IPS-NIHi7 (cell line): ENCODE data around the gene CASP10.
"Not testable (repeated sequence)": the region's sequence is repeated elsewhere in the genome, so short reads cannot be mapped to it uniquely, and the experiment has no call there.

Experiments
- DNase-seq: peaks from one replicate; pipeline ENCODE4 v3.0.0; 2012; ENCODE audit warnings: mixed read lengths; ENCODE audit errors: extremely low spot score

The CASP10 gene, protein sequence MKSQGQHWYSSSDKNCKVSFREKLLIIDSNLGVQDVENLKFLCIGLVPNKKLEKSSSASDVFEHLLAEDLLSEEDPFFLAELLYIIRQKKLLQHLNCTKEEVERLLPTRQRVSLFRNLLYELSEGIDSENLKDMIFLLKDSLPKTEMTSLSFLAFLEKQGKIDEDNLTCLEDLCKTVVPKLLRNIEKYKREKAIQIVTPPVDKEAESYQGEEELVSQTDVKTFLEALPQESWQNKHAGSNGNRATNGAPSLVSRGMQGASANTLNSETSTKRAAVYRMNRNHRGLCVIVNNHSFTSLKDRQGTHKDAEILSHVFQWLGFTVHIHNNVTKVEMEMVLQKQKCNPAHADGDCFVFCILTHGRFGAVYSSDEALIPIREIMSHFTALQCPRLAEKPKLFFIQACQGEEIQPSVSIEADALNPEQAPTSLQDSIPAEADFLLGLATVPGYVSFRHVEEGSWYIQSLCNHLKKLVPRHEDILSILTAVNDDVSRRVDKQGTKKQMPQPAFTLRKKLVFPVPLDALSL

DNA sequence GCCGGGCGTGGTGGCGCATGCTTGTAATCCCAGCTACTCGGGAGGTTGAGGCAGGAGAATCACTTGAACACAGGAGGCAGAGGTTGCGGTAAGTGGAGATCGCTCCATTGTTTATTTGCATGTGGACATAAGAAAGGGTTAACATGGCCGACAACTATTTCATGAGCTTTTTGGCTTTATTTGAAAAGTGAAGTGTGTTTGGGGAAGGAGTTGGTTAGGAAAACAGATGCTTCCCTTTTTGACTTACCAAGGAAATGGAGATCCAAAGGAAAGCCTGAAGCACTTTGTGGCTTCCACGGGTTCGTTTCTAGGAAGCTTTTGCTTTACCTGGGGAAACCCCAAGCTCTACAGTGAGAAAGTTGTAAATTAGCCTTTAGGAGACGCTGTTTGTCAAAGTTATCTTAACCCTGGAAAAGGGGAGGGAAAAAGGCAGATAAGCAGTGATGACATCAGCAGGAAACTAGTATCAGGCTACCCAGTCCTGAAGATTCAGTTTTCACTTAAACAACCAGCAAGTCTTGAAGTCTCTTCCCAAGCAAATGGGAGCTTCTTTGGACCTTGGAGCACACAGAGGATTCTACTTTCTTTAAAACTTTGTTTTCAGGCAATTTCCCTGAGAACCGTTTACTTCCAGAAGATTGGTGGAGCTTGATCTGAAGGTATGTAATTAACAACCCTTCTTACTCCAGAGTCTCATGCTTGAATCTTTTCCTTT lies at the start of gene CASP10:
Gene CASP10, plus strand, starts transcription at position 492 of the 715 bp plus-strand sequence. CDS start 2,637 bp downstream, outside the sequence.
- peak; percentile 74 for DNase-seq

DNA sequence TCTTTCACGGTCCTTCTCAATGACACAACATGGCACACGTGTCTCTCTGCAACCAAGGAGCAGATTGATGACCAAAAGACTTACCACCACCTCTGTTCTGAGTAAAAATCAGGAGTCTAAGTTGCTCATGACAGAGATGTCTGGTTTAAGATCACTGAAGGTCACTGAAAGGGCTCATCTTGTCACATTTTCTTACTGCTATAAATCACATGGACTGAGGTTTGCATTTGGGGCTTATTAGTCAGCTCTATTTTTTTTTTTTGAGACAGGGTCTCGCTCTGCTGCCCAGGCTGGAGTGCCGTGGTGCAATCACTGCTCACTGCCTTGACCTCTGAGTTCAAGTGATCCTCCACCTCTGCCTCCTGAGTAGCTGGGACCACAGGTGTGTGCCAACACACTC lies 47.6 kb upstream of the CASP10 start:
- no peak for DNase-seq

DNA sequence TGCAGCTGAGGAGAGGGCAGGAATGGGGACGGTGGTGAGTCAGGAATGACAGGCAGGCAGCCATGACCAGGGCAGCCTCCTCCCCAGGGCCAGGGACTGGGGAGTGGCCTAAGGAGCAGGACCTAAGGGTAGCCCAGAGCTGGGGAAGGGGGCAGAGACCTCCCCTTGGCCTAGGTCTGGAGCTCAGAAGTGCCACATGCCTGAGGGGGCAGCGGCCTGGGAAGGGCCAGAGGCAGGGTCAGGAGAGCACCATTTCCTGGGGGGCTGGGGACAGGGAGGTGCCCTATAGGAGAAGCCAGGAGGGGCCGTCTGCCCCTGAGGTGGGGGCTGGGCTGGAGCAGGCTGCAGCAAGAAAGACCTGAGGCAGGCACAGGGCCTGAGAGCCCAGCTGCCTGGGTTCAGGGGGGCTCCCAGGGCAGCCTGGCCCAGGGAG lies 46.0 kb upstream of the CASP10 start:
- DNase-seq, result no peak

DNA sequence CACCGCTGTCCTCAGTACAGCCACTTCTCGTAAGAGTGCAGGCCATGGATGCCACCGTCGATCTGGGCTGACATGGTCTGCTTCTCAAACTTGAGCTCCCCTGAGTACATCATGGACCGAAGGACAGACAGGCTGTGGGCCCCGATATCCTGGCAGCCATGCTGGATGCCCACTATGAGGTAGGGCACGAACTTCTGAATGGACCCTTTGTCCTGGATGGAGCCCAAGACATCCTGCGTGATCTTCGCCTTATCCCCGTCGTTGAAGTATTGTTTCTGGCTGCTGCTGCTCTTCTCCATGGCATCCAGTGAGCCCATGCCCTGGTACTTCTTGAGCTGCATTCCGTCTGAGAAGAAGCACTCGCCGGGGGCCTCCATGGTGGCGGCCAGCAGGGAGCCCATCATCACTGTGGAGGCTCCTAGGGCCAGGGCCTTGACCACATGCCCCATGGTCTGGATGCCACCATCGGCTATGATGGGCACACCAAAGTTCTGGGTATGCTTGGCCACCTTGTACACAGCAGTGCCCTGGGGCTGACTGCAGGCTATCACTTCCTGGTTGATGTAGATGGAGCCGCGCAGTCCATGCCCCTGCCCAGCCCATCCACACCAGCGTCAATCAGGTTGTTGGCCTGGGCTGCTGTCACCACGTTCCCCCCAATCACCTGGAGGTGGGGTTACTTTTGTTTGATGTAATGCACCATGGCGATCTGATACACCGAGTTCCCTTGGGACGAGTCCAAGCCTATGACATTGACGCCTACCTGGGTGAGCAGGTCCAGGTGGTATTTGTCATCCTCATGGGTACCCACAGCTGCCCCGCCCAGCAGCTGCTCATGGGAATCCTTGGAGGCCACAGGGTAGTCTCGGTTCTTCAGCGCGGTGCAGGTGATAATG lies 45.2 kb upstream of the CASP10 start:
- no peak for DNase-seq

DNA sequence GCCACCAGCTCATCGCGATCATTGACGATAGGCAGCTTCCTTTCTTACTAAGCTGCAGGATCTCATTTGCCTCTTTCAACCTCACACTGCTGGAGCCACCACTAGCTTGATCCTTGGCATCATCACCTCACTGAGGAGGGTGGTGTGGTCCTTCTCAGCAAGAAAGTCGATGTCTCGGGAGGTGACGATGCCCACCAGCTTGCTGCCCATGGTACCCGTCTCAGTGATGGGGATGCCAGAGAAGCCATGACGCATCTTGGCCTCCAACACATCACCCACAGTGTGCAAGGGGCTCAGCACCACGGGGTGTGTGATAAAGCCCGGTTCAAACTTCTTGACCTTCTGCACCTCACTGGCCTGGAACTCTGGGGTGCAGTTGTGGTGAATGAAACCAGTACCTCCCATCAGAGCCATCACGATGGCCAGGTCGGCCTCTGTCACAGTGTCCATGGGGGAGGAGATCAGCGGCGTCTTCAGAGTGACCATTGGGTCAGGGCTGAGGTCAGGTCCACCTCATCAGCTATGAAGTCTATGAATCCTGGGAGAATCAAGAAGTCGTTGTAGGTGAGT lies 44.5 kb upstream of the CASP10 start:
- DNase-seq, result no peak

DNA sequence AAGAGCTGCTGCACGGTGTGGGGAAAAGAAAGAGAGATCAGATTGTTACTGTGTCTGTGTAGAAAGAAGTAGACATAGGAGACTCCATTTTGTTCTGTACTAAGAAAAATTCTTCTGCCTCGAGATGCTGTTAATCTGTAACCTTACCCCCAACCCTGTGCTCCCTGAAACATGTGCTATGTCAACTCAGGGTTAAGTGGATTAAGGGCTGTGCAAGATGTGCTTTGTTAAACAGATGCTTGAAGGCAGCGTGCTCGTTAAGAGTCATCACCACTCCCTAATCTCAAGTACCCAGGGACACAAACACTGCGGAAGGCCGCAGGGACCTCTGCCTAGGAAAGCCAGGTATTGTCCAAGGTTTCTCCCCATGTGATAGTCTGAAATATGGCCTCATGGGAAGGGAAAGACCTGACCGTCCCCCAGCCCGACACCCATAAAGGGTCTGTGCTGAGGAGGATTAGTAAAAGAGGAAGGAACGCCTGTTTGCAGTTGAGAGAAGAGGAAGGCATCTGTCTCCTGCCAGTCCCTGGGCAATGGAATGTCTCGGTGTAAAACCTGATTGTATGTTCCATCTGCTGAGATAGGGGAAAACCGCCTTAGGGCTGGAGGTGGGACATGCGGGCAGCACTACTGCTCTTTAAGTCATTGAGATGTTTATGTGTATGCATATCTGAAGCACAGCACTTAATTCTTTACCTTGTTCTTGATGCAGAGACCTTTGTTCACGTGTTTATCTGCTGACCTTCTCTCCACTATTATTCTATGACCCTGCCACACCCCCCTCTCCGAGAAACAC lies 43.8 kb upstream of the CASP10 start:
- not testable (repeated sequence) for DNase-seq

DNA sequence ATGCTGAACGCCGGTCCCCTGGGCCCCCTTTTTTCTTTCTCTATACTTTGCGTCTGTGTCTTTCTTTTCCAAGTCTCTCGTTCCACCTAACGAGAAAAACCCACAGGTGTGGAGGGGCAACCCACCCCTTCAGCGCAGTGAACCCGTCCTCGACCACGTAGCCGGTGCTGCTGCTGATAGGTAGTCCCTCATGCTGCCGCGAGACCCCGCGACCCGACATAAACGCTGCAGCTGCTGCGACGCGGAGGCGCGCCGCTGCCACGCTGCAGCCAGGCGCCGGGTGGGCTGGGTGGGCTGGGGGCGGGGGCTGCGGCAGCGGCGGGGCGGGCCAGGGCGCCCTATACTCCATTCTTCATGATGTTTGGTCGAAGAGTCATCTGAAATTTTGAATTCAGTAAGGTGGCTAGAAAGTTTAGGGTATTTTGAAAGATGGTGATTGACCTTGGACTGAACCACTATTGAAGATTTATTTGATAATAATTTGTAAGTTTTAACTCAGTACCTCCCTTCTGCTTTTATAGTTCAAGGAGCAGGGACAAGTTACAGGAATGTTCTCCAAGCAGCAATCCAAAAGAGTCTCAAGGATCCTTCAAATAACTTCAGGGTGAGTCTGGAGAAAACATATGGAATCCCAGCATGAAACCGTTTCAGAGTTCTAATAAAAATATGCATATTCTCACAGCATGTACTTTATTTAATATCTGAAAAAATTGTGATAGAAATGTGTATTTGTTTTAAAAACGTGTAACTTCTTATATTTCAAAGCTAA lies 42.9 kb upstream of the CASP10 start:
- DNase-seq, result no peak

DNA sequence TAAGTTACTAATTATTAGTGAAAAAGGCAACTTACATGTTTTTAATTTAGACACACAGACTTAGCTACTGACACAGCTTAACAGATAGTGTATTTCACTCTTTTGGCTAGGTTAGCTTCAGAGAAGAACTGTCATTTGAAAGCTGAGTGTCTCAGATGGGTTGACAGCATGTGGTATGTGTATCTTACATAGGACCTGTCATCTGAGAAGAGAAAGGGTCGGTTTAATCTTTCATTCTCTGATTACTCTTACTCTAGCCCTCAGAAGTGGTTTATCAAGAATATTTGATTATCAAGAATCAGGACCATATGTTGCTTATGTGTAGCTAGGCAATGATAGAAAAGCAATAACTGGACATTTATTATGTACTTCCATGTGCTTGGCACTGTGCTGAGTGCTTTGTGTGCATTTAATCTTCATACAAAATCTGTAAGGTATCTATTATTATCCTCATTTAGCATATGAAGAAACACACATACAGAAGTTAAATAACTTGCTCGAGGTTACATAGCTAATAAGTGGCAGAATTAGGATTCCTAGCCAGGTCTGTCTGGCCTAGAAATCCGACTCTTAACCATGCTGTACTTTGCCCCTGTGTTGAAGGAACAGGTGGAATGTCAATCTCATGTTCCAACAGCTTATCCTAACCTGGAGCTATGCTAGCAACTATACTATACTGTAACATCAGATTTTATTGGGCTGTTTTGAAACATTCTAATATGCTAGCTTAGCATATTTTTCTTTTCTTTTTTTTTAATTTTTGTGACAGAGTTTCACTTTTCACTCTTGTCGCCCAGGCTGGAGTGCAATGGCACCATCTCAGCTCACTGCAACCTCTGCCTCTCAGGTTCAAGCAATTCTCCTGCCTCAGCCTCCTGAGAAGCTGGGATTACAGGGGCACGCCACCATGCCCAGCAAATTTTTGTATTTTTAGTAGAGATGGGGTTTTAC lies 38.6 kb upstream of the CASP10 start:
- DNase-seq, result no peak

DNA sequence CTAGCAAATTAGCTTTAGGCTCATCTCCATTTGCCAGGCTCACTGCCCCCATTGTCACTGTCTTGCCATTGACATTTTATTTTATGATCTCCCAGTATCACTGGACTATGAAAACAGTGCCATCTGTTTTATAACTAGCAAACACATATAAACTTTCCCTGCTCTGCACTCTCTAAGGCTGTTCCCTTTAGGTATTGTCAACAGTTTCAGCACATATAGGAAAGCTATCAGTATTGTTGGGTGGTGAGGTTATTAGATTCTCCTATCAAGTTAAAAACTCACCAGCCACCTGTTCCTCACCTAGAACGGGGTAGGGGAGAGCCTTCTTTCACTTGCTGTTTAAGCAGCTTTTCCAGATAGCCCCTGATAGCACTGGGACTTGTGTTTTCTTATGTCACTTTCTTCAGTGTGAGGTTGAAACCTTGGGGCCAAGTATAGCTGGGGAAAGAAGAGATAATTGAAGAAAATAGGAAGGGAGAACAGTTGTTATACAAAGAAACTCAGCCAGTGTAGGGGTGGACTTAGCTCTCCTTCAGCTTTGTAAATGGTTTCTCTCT lies 34.4 kb upstream of the CASP10 start:
- no peak for DNase-seq

DNA sequence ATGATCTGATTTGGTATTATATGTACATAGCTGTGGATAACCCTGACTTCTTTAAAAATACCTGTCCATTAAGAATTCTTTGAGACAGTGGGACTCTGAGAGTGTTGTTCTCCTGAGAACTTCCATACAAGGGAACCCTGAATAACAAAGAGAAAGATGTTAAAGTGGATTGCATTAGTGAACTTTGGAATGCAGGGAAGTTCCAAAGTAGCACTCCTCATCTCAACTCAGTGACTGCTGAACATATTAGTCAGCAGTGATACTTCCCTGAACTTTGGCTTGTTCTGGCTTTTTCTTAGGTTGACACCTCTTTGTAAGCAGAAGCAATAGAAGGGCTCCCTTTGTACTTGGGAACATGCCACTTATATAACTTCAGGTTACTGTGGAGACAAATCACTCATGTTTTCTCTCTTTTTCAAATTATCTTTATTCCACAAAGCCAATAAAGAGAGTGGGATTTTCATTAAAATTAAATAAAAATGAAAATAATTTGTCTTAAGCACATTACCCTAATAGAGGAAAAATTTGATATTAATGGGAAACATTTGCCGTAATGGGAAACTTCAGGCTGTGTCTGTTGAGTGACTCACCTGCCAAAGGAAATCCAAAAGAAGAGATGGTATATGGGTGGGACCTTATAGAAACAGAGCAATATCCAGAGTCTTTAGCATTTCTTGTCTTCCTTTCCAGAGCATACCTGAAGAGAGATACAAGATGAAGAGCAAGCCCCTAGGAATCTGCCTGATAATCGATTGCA lies 33.7 kb upstream of the CASP10 start:
- DNase-seq, result no peak

DNA sequence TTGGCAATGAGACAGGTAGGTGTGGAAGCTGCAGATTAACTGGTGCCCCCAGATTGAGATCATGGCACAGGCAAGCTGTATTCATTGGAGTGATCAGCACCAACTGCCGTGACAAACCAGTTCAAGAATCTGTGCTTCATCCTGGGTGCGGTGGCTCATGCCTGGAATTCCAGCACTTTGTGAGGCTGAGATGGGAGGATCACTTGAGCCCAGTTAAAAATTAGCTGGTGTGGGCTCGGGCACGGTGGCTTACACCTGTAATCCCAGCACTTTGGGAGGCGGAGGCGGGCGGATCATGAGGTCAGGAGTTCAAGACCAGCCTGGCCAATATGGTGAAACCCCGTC lies 33.1 kb upstream of the CASP10 start:
- not testable (repeated sequence) for DNase-seq

DNA sequence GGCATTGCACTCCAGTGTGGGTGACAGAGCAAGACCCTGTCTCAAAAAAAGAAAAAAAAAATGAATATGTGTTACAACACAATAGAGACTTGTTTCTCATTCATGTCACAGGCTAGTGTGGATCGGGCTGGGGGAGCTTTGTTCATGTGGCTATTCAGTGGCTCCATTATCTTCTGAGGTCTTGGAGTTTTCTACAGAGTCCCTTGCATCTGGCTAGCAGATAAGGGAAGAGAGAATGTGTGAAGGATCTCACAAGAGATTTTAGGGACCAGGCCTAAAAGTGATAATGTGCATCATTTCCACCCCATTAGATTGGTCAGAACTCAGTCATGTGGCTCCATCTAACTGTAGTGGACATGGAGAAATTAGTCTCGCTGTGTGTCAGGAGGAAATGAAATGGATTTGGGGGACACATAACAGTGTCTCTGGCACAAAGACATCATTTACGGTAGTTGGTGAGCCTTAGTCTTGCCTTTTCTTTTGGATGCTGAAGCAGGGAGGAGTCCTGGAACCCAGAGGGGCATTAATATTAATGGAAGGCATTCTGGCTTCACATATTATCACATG lies 32.4 kb upstream of the CASP10 start:
- no peak for DNase-seq

DNA sequence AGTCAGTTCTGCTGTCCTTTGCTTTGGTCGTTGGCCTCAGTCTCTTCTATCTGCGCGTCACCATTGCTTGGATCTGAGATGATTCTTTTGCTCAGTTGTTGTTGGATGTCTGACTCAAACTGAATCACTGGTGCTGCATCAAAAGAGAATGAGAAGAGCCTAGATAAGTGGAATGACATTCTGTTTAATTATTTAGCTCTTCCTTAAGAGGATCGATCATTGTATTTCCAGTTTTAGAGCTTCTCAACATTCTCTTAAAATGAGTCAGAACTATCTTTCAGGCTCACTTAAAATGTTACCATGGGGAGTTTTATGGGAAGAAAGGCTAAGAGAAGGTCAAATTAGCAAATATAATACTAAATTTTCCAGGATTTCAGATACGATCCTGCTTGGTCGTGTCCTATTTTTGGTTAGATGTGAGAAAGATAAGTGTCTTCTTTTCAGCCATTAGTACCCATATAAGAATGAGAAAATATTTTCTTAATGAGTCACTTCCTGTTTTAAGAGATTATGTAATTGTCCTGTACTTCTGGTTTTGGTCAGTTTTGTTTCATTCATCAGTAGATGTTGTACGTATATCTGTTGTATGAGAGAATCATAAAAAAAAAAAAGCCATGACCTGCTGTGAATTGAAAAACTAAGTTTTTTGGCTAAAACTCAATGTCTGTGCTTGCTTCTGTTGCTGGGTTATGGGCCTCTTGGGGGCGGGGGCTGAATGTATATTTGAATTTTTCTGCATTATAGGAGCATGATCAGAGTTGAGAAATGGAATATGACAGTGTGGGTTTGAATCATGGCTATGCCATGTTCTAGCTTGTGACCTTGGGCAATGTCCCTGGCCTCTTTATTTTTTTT lies 31.6 kb upstream of the CASP10 start:
- no peak for DNase-seq

DNA sequence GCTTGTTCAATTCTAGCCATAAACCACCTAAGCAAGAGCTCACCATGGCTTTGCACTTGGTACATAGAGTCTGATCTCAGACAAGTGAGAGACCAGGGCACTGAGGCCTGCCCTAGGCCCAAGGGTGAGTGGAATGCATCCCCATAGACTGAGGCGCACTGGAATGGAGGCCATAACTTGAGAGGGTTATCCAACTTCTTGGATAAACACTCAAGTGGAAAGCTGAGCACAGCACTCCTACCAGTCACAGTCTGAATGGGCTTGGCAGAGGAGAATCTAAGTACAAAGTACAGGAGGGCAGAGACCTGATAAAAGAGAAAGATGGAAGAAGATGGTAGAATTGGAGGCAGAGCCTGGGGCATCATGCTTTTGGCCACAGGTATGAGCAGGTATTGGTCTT lies 30.4 kb upstream of the CASP10 start:
- no peak for DNase-seq

DNA sequence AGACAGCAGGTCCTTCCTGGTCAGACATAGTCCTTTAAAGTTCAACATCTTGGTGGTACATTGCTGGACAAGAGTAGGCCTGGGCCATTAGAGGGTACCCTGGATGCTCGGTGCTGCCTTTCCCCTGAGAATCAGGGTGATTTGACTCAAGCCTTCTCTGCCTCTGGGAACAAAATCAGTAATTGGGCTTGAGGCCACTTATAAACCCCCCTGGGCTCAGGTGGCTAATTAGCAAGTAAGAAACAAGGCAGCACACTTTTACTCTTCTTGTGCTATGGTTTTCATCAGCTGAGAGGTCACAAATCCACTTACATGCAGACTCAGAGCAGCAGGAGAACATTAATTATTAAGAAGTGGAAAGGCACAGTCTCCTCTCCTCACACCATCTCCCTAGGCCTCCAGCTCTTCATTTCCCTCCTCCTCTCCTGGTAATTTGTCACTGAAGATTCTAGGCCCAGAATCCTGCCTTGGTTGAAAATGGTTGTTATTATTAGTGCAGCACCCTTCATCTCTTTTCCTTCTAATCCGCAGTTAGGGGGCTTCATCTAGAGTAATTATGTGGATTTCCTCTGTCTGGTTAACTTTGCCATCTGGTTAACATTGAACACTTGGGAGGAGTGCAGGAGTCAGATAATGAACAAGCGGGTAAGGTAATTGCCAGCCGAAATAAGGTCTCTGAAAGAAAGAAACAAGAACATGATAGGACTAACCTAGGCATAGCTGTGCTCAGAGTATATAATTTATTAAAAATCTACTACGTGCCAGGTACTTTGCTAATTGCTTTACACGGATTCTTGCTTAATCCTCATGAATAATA lies 29.7 kb upstream of the CASP10 start:
- DNase-seq, result no peak
